ENCODE measurements around the gene ABCC5.

GRCh38 chr3:183931881-183932280, 85.8 kb downstream of the ABCC5 start:
- TF ChIP-seq ZFX (IDR thresholded peaks at IDR 0.05): no peak
- TF ChIP-seq CTCF (conservative IDR thresholded peaks at IDR 0.05): no peak
